ENCODE results near the gene FAM227A. TPM values are rescaled to one million over a fixed set of nuclear protein-coding genes. Genes with fewer than 3 reads are reported as not detected.

FAM227A gene
- total and polyA plus RNA-seq, 2 of the 13 experiments (the other 11 are each of a cell fraction or from before 2014, with no cell fraction given), result 1.0 to 1.5 TPM

DNA sequence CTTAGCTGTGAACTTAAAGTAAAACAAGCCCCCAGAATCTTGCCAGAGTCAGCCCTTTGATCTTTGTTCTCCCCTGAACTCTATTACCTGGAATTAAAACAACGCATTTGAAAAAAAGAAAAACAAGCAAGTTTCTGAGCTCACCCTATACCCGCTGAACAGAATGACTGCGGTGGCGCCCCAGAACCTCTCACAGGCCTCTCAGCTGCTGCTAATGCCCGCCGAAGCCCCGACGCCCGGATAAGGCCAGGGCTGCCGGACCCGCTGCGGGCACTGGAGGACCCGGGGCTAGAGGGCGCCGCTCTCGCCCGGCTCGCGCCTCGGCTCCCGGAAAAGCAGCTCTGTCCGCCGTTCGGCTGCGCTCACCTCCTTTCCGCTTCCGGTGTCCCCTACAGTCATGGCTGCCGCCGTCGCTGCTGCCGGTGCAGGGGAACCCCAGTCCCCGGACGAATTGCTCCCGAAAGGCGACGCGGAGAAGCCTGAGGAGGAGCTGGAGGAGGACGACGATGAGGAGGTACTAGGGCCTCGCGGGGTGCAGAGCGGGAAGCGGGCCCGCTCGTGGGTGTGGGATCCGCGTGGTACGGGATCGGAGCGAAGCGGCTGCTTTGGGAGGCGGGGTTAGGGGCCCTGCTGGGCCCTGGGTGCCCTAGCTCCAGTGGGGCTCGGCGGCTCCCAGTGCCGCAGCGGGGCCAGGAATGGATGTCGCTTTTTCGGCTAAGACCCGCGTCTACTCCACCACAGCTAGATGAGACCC is 25.6 kb upstream of the FAM227A start, which contains the start of gene TOMM22 (continued):
- TF ChIP-seq, protein P1, sequence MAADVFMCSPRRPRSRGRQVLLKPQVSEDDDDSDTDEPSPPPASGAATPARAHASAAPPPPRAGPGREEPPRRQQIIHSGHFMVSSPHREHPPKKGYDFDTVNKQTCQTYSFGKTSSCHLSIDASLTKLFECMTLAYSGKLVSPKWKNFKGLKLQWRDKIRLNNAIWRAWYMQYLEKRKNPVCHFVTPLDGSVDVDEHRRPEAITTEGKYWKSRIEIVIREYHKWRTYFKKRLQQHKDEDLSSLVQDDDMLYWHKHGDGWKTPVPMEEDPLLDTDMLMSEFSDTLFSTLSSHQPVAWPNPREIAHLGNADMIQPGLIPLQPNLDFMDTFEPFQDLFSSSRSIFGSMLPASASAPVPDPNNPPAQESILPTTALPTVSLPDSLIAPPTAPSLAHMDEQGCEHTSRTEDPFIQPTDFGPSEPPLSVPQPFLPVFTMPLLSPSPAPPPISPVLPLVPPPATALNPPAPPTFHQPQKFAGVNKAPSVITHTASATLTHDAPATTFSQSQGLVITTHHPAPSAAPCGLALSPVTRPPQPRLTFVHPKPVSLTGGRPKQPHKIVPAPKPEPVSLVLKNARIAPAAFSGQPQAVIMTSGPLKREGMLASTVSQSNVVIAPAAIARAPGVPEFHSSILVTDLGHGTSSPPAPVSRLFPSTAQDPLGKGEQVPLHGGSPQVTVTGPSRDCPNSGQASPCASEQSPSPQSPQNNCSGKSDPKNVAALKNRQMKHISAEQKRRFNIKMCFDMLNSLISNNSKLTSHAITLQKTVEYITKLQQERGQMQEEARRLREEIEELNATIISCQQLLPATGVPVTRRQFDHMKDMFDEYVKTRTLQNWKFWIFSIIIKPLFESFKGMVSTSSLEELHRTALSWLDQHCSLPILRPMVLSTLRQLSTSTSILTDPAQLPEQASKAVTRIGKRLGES (CRISPR knock-in tag; IDR thresholded peaks at IDR 0.05; ENCODE audit: borderline replicate concordance), result no peak
- TF ChIP-seq ZNF468 (CRISPR knock-in tag; IDR thresholded peaks at IDR 0.05) (no peak), PPARG (CRISPR knock-in tag; conservative IDR thresholded peaks at IDR 0.05) (peak; percentile 41; the same call in 1 of the 2 replicates), PRDM15 (CRISPR knock-in tag; IDR thresholded peaks at IDR 0.05) (peak; percentile 70; the same call in 1 of the 2 replicates), ZFP91 (CRISPR knock-in tag; IDR thresholded peaks at IDR 0.05; ENCODE audit: borderline replicate concordance) (peak; percentile 96), ATAD3A (CRISPR knock-in tag; IDR thresholded peaks at IDR 0.05) (no peak), ZFP1 (CRISPR knock-in tag; IDR thresholded peaks at IDR 0.05) (peak; percentile 76; the same call in 1 of the 2 replicates), SATB2 (CRISPR knock-in tag; IDR thresholded peaks at IDR 0.05) (peak; percentile 94), KLF6 (CRISPR knock-in tag; IDR thresholded peaks at IDR 0.05) (peak; percentile 91), FOXC1 (CRISPR knock-in tag; IDR thresholded peaks at IDR 0.05; ENCODE audit: borderline replicate concordance) (peak; percentile 98), HDAC6 (IDR thresholded peaks at IDR 0.05; ENCODE audit: low read depth, low read length) (no peak), ELK4 (CRISPR knock-in tag; IDR thresholded peaks at IDR 0.05; ENCODE audit: borderline replicate concordance) (peak; percentile 89; the same call in 1 of the 2 replicates), BORCS8-MEF2B (CRISPR knock-in tag; IDR thresholded peaks at IDR 0.05) (peak; percentile 82; the same call in 1 of the 2 replicates), HNF4G (IDR thresholded peaks at IDR 0.05; ENCODE audit: borderline replicate concordance, low read depth, low read length) (no peak), HNF4G (CRISPR knock-in tag; IDR thresholded peaks at IDR 0.05; ENCODE audit: borderline replicate concordance, low read depth) (peak; percentile 52; the same call in 1 of the 2 replicates), ZNF75D (CRISPR knock-in tag; IDR thresholded peaks at IDR 0.05; ENCODE audit: borderline replicate concordance) (no peak), ZNF160 (CRISPR knock-in tag; IDR thresholded peaks at IDR 0.05) (peak; percentile 82), ZNF296 (CRISPR knock-in tag; conservative IDR thresholded peaks at IDR 0.05) (no peak)

All from HepG2 (cell line).